HEK293 (cell line): ENCODE measurements around the gene ITGA2.

ENCODE experiments used
- KLF10 ChIP-seq: fragments of 450-650 bp; IDR thresholded peaks from 2 replicates; pipeline ENCODE4 v1.5.1; 2018; ENCODE audit warnings: missing biosample characterization, mild to moderate bottlenecking, missing genetic modification characterization
- KLF16 ChIP-seq: fragments of 450-650 bp; formaldehyde crosslinking; IDR thresholded peaks from 2 replicates; pipeline ENCODE4 v1.5.1; 2017; ENCODE audit warnings: missing biosample characterization, missing genetic modification characterization
- YY1 ChIP-seq: fragments of 450-650 bp; formaldehyde crosslinking; IDR thresholded peaks from 2 replicates; pipeline ENCODE4 v1.5.1; 2018; ENCODE audit warnings: missing biosample characterization, missing genetic modification characterization
- YY2 ChIP-seq: fragments of 450-650 bp; formaldehyde crosslinking; IDR thresholded peaks from 2 replicates; pipeline ENCODE4 v1.5.1; 2016; ENCODE audit warnings: missing biosample characterization, missing genetic modification characterization
- ZNF202 ChIP-seq: fragments of 450-650 bp; formaldehyde crosslinking; IDR thresholded peaks from 2 replicates; pipeline ENCODE4 v1.5.1; 2016; ENCODE audit warnings: missing biosample characterization, missing genetic modification characterization, borderline replicate concordance
- ZNF549 ChIP-seq: fragments of 450-650 bp; IDR thresholded peaks from 2 replicates; pipeline ENCODE4 v1.5.1; 2018; ENCODE audit warnings: missing biosample characterization, missing genetic modification characterization, mild to moderate bottlenecking, inconsistent platforms, moderate library complexity
- TF ChIP-seq, protein P1 (sequence below): fragments of 450-650 bp; formaldehyde crosslinking; IDR thresholded peaks from 2 replicates; pipeline ENCODE4 v1.5.1; 2016; ENCODE audit warnings: missing biosample characterization, missing genetic modification characterization
- TF ChIP-seq, protein P2 (sequence below): fragments of 450-650 bp; formaldehyde crosslinking; IDR thresholded peaks from 2 replicates; pipeline ENCODE4 v1.5.1; 2016; ENCODE audit warnings: missing biosample characterization, missing genetic modification characterization
- TF ChIP-seq, protein P3 (sequence below): fragments of 450-650 bp; formaldehyde crosslinking; IDR thresholded peaks from 2 replicates; pipeline ENCODE4 v1.5.1; 2016; ENCODE audit warnings: missing biosample characterization, missing genetic modification characterization
- TF ChIP-seq, protein P4 (sequence below): fragments of 450-650 bp; formaldehyde crosslinking; IDR thresholded peaks from 2 replicates; pipeline ENCODE4 v1.5.1; 2016; ENCODE audit warnings: missing biosample characterization, missing genetic modification characterization

DNA sequence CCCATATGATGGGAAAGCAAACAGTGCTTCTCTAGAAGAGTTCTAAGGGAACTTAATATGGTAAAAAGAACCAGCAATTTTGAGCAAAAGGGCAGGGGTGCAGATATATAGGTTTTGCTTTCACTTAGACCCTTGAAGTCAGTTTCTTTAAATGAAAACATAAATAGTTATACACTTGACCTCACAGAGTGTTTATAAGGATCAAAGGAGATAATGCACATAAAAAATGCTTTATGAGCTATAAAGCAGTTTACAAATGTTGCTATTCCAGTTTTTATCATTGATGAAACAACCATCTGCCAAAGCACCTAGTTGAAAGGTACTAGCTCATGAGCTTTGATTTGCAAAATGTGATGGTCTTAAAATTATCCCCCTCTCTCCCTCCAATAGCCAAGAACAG lies 45.7 kb downstream of the ITGA2 start:
- TF ChIP-seq, protein P1, sequence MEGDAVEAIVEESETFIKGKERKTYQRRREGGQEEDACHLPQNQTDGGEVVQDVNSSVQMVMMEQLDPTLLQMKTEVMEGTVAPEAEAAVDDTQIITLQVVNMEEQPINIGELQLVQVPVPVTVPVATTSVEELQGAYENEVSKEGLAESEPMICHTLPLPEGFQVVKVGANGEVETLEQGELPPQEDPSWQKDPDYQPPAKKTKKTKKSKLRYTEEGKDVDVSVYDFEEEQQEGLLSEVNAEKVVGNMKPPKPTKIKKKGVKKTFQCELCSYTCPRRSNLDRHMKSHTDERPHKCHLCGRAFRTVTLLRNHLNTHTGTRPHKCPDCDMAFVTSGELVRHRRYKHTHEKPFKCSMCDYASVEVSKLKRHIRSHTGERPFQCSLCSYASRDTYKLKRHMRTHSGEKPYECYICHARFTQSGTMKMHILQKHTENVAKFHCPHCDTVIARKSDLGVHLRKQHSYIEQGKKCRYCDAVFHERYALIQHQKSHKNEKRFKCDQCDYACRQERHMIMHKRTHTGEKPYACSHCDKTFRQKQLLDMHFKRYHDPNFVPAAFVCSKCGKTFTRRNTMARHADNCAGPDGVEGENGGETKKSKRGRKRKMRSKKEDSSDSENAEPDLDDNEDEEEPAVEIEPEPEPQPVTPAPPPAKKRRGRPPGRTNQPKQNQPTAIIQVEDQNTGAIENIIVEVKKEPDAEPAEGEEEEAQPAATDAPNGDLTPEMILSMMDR (tag by site-specific recombination) = no peak
- no peak for TF ChIP-seq ZNF549
- TF ChIP-seq, protein P2, sequence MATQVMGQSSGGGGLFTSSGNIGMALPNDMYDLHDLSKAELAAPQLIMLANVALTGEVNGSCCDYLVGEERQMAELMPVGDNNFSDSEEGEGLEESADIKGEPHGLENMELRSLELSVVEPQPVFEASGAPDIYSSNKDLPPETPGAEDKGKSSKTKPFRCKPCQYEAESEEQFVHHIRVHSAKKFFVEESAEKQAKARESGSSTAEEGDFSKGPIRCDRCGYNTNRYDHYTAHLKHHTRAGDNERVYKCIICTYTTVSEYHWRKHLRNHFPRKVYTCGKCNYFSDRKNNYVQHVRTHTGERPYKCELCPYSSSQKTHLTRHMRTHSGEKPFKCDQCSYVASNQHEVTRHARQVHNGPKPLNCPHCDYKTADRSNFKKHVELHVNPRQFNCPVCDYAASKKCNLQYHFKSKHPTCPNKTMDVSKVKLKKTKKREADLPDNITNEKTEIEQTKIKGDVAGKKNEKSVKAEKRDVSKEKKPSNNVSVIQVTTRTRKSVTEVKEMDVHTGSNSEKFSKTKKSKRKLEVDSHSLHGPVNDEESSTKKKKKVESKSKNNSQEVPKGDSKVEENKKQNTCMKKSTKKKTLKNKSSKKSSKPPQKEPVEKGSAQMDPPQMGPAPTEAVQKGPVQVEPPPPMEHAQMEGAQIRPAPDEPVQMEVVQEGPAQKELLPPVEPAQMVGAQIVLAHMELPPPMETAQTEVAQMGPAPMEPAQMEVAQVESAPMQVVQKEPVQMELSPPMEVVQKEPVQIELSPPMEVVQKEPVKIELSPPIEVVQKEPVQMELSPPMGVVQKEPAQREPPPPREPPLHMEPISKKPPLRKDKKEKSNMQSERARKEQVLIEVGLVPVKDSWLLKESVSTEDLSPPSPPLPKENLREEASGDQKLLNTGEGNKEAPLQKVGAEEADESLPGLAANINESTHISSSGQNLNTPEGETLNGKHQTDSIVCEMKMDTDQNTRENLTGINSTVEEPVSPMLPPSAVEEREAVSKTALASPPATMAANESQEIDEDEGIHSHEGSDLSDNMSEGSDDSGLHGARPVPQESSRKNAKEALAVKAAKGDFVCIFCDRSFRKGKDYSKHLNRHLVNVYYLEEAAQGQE (tag by site-specific recombination) = no peak
- TF ChIP-seq YY1 (tag by site-specific recombination) = no peak
- no peak for TF ChIP-seq KLF16 (tag by site-specific recombination)
- no peak for TF ChIP-seq YY2 (tag by site-specific recombination)
- TF ChIP-seq, protein P3, sequence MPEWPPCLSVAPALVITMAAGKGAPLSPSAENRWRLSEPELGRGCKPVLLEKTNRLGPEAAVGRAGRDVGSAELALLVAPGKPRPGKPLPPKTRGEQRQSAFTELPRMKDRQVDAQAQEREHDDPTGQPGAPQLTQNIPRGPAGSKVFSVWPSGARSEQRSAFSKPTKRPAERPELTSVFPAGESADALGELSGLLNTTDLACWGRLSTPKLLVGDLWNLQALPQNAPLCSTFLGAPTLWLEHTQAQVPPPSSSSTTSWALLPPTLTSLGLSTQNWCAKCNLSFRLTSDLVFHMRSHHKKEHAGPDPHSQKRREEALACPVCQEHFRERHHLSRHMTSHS (tag by site-specific recombination) = no peak
- no peak for TF ChIP-seq ZNF202 (tag by site-specific recombination)
- TF ChIP-seq, protein P4, sequence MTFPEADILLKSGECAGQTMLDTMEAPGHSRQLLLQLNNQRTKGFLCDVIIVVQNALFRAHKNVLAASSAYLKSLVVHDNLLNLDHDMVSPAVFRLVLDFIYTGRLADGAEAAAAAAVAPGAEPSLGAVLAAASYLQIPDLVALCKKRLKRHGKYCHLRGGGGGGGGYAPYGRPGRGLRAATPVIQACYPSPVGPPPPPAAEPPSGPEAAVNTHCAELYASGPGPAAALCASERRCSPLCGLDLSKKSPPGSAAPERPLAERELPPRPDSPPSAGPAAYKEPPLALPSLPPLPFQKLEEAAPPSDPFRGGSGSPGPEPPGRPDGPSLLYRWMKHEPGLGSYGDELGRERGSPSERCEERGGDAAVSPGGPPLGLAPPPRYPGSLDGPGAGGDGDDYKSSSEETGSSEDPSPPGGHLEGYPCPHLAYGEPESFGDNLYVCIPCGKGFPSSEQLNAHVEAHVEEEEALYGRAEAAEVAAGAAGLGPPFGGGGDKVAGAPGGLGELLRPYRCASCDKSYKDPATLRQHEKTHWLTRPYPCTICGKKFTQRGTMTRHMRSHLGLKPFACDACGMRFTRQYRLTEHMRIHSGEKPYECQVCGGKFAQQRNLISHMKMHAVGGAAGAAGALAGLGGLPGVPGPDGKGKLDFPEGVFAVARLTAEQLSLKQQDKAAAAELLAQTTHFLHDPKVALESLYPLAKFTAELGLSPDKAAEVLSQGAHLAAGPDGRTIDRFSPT (tag by site-specific recombination) = no peak
- no peak for TF ChIP-seq KLF10 (tag by site-specific recombination)
